Activated CD8-positive, alpha-beta T cell treated with anti-CD3 and anti-CD28 coated beads, Interleukin-2, amount 10 ng/mL, durations not matched to agents 7 days and 5 days (primary cell): ENCODE data around the gene MRPS15. TPM values are rescaled to one million over a fixed set of nuclear protein-coding genes. Genes with fewer than 3 reads are reported as not detected.
"Not testable (repeated sequence)": the region's sequence is repeated elsewhere in the genome, so short reads cannot be mapped to it uniquely, and the experiment has no call there.

Source experiments
- ATAC-seq: fragments of 150-1000 bp; cut with Tn5 transposase; one replicate; pipeline ENCODE4 v1.10.0; 2021; ENCODE audit warnings: moderate library complexity
- CTCF ChIA-PET: fragments of 350-600 bp; sonication (Branson Sonifier 250); formaldehyde crosslinking; loops from one replicate; lab custom pipeline; 2021; ENCODE audit warnings: antibody characterized with exemption; lab: Charles Lee
- POLR2A ChIA-PET: fragments of 350-600 bp; sonication (Branson Sonifier 250); formaldehyde crosslinking; loops from one replicate; lab custom pipeline; 2021; ENCODE audit warnings: antibody characterized with exemption; lab: Charles Lee
- DNase-seq: peaks from one replicate; pipeline ENCODE4 v3.0.0-alpha.2; 2020
- H3K27ac Mint-ChIP-seq: one replicate; pipeline ENCODE4 v1.8.0; 2021; ENCODE audit warnings: mild to moderate bottlenecking, mixed read lengths
- H3K27me3 Mint-ChIP-seq: one replicate; pipeline ENCODE4 v1.8.0; 2021; ENCODE audit warnings: low read depth, mixed read lengths
- H3K36me3 Mint-ChIP-seq: one replicate; pipeline ENCODE4 v1.8.0; 2021; ENCODE audit warnings: low read depth, mixed read lengths
- H3K4me1 Mint-ChIP-seq: one replicate; pipeline ENCODE4 v1.8.0; 2021; ENCODE audit warnings: low read depth, mixed read lengths
- H3K4me3 Mint-ChIP-seq: one replicate; pipeline ENCODE4 v1.8.0; 2021; ENCODE audit warnings: mild to moderate bottlenecking, mixed read lengths
- H3K9me3 Mint-ChIP-seq: one replicate; pipeline ENCODE4 v1.8.0; 2022; ENCODE audit warnings: mixed read lengths; ENCODE audit not compliant: insufficient read depth
- total RNA-seq, 2 experiments: library from RNA; stranded (reverse); gene quantifications; one replicate each; pipeline ENCODE4 v1.2.3, GENCODE V29; 2021

Gene MRPS15
- 100 to 1,000 TPM; 115 TPM for total RNA-seq

GRCh38 chr1:36463803-36464604 is at the start of gene MRPS15:
MRPS15 (minus strand) TSS chr1:36464384; CDS start chr1:36464275, 109 bp downstream.
- ATAC-seq (peak; percentile 94), DNase-seq (peak; percentile 98)
- Mint-ChIP-seq H3K9me3 (no peaks in the 10 kb centered on the region), H3K4me3 (peak within 1 kb of the TSS; percentile 100), H3K36me3 (peaks cover 41% of the 10 kb centered on the region), H3K27ac (peak within 1 kb of the TSS; percentile 99), H3K27me3 (no peaks in the 10 kb centered on the region), H3K4me1 (peaks cover 61% of the 10 kb centered on the region)
- ChIA-PET CTCF (interaction anchor here (0.5 to 1.6 kb wide), 5 partner anchors 13 to 272 kb away, joined by 3 read pairs; no protein-coding TSS in a partner anchor), POLR2A (interaction anchor here (0.7 to 1.9 kb wide), 7 partner anchors 9 to 309 kb away, joined by 3 to 21 read pairs (median 4); partner anchors contain the start of gene OSCP1)

DNA sequence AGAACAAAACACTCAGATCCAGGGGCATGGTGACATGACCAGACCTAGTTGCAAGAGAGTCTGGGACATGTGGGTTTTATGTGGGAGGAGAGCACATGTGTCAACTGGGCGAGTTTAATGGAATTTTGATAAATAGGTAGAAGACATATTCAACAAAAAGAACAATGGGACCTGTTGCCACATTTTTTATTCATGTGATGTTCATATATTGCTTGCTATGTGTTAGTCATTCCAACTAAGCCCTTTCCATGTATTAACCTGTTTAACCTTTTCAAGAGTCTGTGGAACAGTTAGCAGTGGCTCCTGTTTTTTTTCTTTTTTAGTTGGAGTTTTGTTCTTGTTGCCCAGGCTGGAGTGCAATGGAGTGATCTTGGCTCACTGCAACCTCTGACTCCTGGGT is 48.7 kb upstream of the MRPS15 start:
- ChIA-PET CTCF (no interaction called here), POLR2A (no interaction called here)
- Mint-ChIP-seq H3K9me3 (no peaks in the 10 kb centered on the region), H3K4me1 (peaks cover 14% of the 10 kb centered on the region), H3K36me3 (no peaks in the 10 kb centered on the region), H3K27ac (no peak overlapping the region), H3K4me3 (no peak overlapping the region), H3K27me3 (no peaks in the 10 kb centered on the region)
- DNase-seq (no peak), ATAC-seq (no peak)

GRCh38 chr1:36511804-36512798 is 47.9 kb upstream of the MRPS15 start:
- Mint-ChIP-seq H3K4me3 (no peak overlapping the region), H3K9me3 (no peaks in the 10 kb centered on the region), H3K4me1 (peaks cover 14% of the 10 kb centered on the region), H3K27ac (no peak overlapping the region), H3K27me3 (peaks cover 6% of the 10 kb centered on the region), H3K36me3 (no peaks in the 10 kb centered on the region)
- POLR2A ChIA-PET = no interaction called here
- DNase-seq (no peak), ATAC-seq (no peak)
- CTCF ChIA-PET = no interaction called here

DNA sequence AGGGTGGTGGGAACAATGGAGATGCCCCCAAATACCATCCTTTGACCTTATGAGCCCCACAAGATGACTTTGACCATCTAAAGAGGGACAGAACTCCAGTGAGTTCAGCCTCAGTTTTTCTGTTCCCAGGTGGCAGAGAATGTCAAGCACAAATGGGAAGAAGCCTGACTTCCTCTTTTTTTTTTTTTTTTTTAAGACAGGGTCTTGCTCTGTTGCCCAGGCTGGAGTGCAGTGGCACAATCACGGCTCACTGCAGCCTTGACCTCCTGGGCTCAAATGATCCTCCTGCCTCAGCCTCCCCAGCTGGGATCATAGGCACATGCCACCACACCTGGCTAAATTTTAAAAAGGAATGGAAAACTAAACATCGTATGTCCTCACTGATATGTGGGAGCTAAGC is 47.0 kb upstream of the MRPS15 start:
- H3K36me3 Mint-ChIP-seq, H3K4me3 Mint-ChIP-seq, ATAC-seq, H3K27me3 Mint-ChIP-seq, CTCF ChIA-PET, POLR2A ChIA-PET, H3K9me3 Mint-ChIP-seq, DNase-seq, H3K27ac Mint-ChIP-seq: not testable (repeated sequence)
- H3K4me1 Mint-ChIP-seq = peaks cover 14% of the 10 kb centered on the region

DNA sequence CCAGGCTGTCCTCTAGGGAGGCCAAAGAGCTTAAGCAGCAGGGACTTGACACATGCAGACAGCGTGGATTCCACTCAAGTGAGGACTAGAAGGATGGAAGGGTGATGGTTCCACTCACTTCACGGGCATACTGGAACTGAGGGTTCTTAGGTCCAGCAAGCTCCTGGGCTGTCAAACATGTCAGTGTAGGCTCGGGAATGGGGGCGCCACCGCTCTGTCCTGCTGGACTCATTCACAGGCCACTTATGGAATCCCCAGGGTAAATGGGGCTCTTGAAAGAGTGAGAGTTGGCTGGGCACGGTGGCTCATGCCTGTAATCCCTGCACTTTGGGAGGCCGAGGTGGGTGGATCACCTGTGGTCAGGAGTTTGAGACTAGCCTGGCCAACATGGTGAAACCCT is 46.2 kb upstream of the MRPS15 start:
- peaks cover 14% of the 10 kb centered on the region for H3K4me1 Mint-ChIP-seq
- ChIA-PET CTCF (no interaction called here), POLR2A (interaction anchor here (0.6 kb wide), 1 partner anchor 10 kb away, joined by 3 read pairs; no protein-coding TSS in a partner anchor)
- ATAC-seq = no peak
- no peak for DNase-seq
- H3K27ac Mint-ChIP-seq = no peak overlapping the region
- H3K27me3 Mint-ChIP-seq = peaks cover 6% of the 10 kb centered on the region
- no peaks in the 10 kb centered on the region for H3K36me3 Mint-ChIP-seq
- no peaks in the 10 kb centered on the region for H3K9me3 Mint-ChIP-seq
- no peak overlapping the region for H3K4me3 Mint-ChIP-seq

- H3K4me3 Mint-ChIP-seq = no peak overlapping the region
- DNase-seq (no peak), ATAC-seq (no peak)
- H3K4me1 Mint-ChIP-seq = no peaks in the 10 kb centered on the region
- H3K27ac Mint-ChIP-seq = no peak overlapping the region
- H3K36me3 Mint-ChIP-seq = no peaks in the 10 kb centered on the region
- H3K27me3 Mint-ChIP-seq = peaks cover 15% of the 10 kb centered on the region
- no peaks in the 10 kb centered on the region for H3K9me3 Mint-ChIP-seq
- ChIA-PET POLR2A (no interaction called here), CTCF (interaction anchor here (3.1 kb wide), 1 partner anchor 8 kb away, joined by 24 read pairs; no protein-coding TSS in a partner anchor)
Observed at GRCh38 chr1:36508257-36508656, 44.1 kb upstream of the MRPS15 start.

GRCh38 chr1:36506276-36506920 is 42.2 kb upstream of the MRPS15 start:
- no peak overlapping the region for H3K27ac Mint-ChIP-seq
- ChIA-PET POLR2A (interaction anchor here (0.7 kb wide), 1 partner anchor 247 kb away, joined by 3 read pairs; no protein-coding TSS in a partner anchor), CTCF (interaction anchor here (1.1 to 3.1 kb wide), 2 partner anchors 10 to 61 kb away, joined by 3 to 24 read pairs; no protein-coding TSS in a partner anchor)
- H3K4me1 Mint-ChIP-seq = no peaks in the 10 kb centered on the region
- no peaks in the 10 kb centered on the region for H3K36me3 Mint-ChIP-seq
- peaks cover 20% of the 10 kb centered on the region for H3K27me3 Mint-ChIP-seq
- no peaks in the 10 kb centered on the region for H3K9me3 Mint-ChIP-seq
- ATAC-seq = no peak
- H3K4me3 Mint-ChIP-seq = no peak overlapping the region
- no peak for DNase-seq

DNA sequence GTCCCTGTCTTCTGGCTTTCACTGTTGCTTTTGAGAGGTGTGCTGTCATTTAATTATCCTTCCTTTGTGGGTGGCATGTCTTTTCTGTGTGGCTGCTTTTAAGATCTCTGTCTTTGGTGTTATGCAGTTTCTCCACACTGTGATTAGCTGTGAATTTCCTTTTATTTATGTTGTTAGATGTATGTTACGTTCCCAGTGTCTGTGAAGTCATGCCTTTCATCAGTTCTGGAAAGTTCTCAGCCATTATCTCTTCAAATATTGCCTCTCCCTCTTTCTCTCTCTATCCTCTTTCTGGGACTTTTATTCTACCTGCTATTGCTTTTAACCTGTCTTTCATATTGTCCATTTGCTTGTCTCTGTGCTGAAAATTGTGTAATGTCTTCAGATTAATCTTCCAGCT is 39.5 kb upstream of the MRPS15 start:
- H3K27ac Mint-ChIP-seq = no peak overlapping the region

DNA sequence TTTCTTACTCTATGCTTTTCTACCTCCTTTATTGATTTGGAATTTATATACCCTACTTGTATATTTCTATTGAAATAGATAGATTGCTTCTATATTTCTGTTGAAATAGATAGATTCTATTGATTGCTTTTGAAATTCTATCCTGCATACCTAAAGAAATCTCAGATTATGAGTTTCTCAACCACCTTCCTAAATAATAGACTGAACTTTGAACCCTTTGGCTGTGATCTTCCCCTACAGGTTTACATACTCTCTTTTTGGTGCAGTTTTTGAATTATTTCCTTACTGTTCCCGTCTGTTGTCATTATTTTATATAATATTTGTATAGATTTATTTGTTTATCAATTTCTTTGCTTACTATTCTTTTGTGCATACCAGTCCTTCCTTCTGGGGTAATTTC is 39.0 kb upstream of the MRPS15 start:
- Mint-ChIP-seq H3K9me3 (no peaks in the 10 kb centered on the region), H3K4me3 (no peak overlapping the region), H3K4me1 (no peaks in the 10 kb centered on the region), H3K27me3 (peaks cover 25% of the 10 kb centered on the region), H3K36me3 (no peaks in the 10 kb centered on the region), H3K27ac (no peak overlapping the region)
- ChIA-PET CTCF (interaction anchor here (5.7 kb wide), 1 partner anchor 13 kb away, joined by 22 read pairs; no protein-coding TSS in a partner anchor), POLR2A (no interaction called here)
- no peak for ATAC-seq
- DNase-seq = no peak

More for the DNA sequence above, 39.5 kb upstream of the MRPS15 start:
- Mint-ChIP-seq H3K36me3 (no peaks in the 10 kb centered on the region), H3K4me1 (no peaks in the 10 kb centered on the region), H3K27me3 (peaks cover 23% of the 10 kb centered on the region), H3K9me3 (no peaks in the 10 kb centered on the region), H3K4me3 (no peak overlapping the region)
- CTCF ChIA-PET = interaction anchor here (5.7 kb wide), 1 partner anchor 12 kb away, joined by 22 read pairs; no protein-coding TSS in a partner anchor
- ATAC-seq (no peak), DNase-seq (no peak)
- POLR2A ChIA-PET = no interaction called here

DNA sequence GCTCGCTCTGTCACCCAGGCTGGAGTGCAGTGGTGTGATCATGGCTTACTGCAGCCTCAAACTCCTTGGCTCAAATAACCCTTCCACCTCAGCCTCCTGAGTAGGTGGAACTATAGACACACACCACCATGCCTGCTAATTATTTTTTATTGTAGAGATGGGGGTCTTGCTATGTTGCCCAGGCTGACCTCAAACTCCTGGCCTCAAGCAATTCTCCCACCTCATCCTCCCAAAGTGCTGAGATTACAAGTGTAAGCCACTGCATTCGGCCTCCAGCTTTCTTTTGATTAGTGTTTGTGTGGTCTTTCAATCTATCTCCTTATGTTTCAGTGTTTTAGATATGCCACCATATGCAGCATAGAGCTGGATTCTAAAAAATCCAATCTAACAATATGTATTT is 38.4 kb upstream of the MRPS15 start:
- H3K4me1 Mint-ChIP-seq = no peaks in the 10 kb centered on the region
- H3K9me3 Mint-ChIP-seq = no peaks in the 10 kb centered on the region
- POLR2A ChIA-PET = no interaction called here
- H3K4me3 Mint-ChIP-seq = no peak overlapping the region
- H3K27me3 Mint-ChIP-seq = peaks cover 27% of the 10 kb centered on the region
- H3K36me3 Mint-ChIP-seq = no peaks in the 10 kb centered on the region
- CTCF ChIA-PET = interaction anchor here (5.7 kb wide), 1 partner anchor 13 kb away, joined by 22 read pairs; no protein-coding TSS in a partner anchor
- no peak for DNase-seq
- no peak for ATAC-seq
- H3K27ac Mint-ChIP-seq = no peak overlapping the region

DNA sequence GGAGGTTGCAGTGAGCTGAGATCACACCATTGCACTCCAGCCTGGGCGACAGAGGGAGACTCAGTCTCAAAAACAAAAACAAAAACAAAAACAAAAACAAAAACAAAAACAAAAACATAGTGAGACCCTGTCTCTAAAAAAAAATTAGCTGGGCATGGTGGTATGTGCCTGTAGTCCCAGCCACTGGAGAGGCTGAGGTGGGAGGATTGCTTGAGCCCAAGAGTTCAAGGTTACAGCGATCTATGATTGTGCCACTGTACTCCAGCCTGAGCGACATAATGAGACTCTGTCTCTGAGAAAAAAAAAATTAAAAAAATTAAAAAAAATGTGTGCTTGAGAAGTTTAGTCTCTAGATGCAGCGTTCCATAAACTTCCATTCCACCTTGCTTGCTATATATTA is 37.7 kb upstream of the MRPS15 start:
- H3K36me3 Mint-ChIP-seq = not testable (repeated sequence)

More for the DNA sequence above, 37.7 kb upstream of the MRPS15 start:
- DNase-seq, H3K4me1 Mint-ChIP-seq, ATAC-seq, POLR2A ChIA-PET, H3K27ac Mint-ChIP-seq, H3K9me3 Mint-ChIP-seq, H3K4me3 Mint-ChIP-seq: not testable (repeated sequence)
- CTCF ChIA-PET = interaction anchor here (5.7 kb wide), 1 partner anchor 14 kb away, joined by 22 read pairs; no protein-coding TSS in a partner anchor
- H3K27me3 Mint-ChIP-seq = peaks cover 29% of the 10 kb centered on the region
